ENCODE data around the gene COL16A1.

- TF ChIP-seq CTCF (IDR thresholded peaks at IDR 0.05; ENCODE audit: low read depth, low read length, missing input control) (no peak), REST (IDR thresholded peaks at IDR 0.05) (no peak), YY1 (IDR thresholded peaks at IDR 0.05) (no peak), ZBTB33 (IDR thresholded peaks at IDR 0.05) (no peak), TAF1 (conservative IDR thresholded peaks at IDR 0.05) (no peak), MAX (IDR thresholded peaks at IDR 0.05) (no peak), RAD21 (IDR thresholded peaks at IDR 0.05) (no peak), FOXA2 (IDR thresholded peaks at IDR 0.05) (no peak), EGR1 (IDR thresholded peaks at IDR 0.05; ENCODE audit: low read depth in 2 of 2) (no peak), GABPA (IDR thresholded peaks at IDR 0.05 in 1 of 2, conservative IDR thresholded peaks at IDR 0.05 in 1 of 2) (no peak), ATF3 (IDR thresholded peaks at IDR 0.05) (no peak)
These were observed 42.3 kb upstream of the COL16A1 start for GRCh38 chr1:31745946-31746670.

All from liver (tissue), 3 donors.